Nephron progenitor cell (in vitro differentiated cells): Measurements from ENCODE around the gene PDE6G.

Source experiments
- DNase-seq: peaks from one replicate; pipeline ENCODE4 v3.0.0; 2021
- H3K27ac Mint-ChIP-seq: 2 replicates; pipeline ENCODE4 v1.8.0; 2021; ENCODE audit warnings: mild to moderate bottlenecking, moderate library complexity, mixed read lengths
- H3K27me3 Mint-ChIP-seq: 2 replicates; pipeline ENCODE4 v1.8.0; 2021; ENCODE audit warnings: mild to moderate bottlenecking, low read depth, mixed read lengths; ENCODE audit not compliant: poor library complexity
- H3K36me3 Mint-ChIP-seq: 2 replicates; pipeline ENCODE4 v1.8.0; 2021; ENCODE audit warnings: low read depth, mixed read lengths
- H3K4me1 Mint-ChIP-seq: 2 replicates; pipeline ENCODE4 v1.8.0; 2021; ENCODE audit warnings: mixed read lengths
- H3K4me3 Mint-ChIP-seq: 2 replicates; pipeline ENCODE4 v1.8.0; 2021; ENCODE audit warnings: mild to moderate bottlenecking, moderate library complexity, mixed read lengths
- H3K9me3 Mint-ChIP-seq: 2 replicates; pipeline ENCODE4 v1.8.0; 2021; ENCODE audit warnings: mild to moderate bottlenecking, moderate library complexity, mixed read lengths
- CTCF ChIP-seq: fragments of 200-600 bp; sonication (generic); IDR thresholded peaks from 2 replicates; pipeline ENCODE4 v1.5.0; 2021; ENCODE audit warnings: antibody characterized with exemption

PDE6G gene

GRCh38 chr17:81636505-81637288 is 19.6 kb downstream of the PDE6G start, which contains the start of the genes NPLOC4 and TSPAN10:
Gene NPLOC4 (minus strand): TSS chr17:81637112. CDS start chr17:81636930, 182 bp downstream.
Gene TSPAN10 (plus strand): TSS chr17:81637196. CDS start chr17:81642413, 5,217 bp downstream.
- no peaks in the 10 kb centered on the region for H3K9me3 Mint-ChIP-seq
- H3K4me1 Mint-ChIP-seq = peaks cover 35% of the 10 kb centered on the region
- H3K4me3 Mint-ChIP-seq = peak within 1 kb of the TSS; percentile 94
- peak within 1 kb of the TSS; percentile 93 for H3K27ac Mint-ChIP-seq
- peaks cover 8% of the 10 kb centered on the region for H3K36me3 Mint-ChIP-seq
- peak; percentile 94 for DNase-seq
- H3K27me3 Mint-ChIP-seq = peaks cover 3% of the 10 kb centered on the region
- no peak for TF ChIP-seq CTCF

GRCh38 chr17:81635973-81636504 is 20.3 kb downstream of the PDE6G start:
- H3K9me3 Mint-ChIP-seq = no peaks in the 10 kb centered on the region
- peaks cover 3% of the 10 kb centered on the region for H3K27me3 Mint-ChIP-seq
- peak overlapping the region; percentile 93 for H3K27ac Mint-ChIP-seq
- DNase-seq = no peak
- peak overlapping the region; percentile 94 for H3K4me3 Mint-ChIP-seq
- H3K4me1 Mint-ChIP-seq = peaks cover 31% of the 10 kb centered on the region
- peaks cover 13% of the 10 kb centered on the region for H3K36me3 Mint-ChIP-seq
- no peak for TF ChIP-seq CTCF

- peak overlapping the region; percentile 94 for H3K4me3 Mint-ChIP-seq
- H3K36me3 Mint-ChIP-seq = peaks cover 14% of the 10 kb centered on the region
- peak overlapping the region; percentile 93 for H3K27ac Mint-ChIP-seq
- peaks cover 31% of the 10 kb centered on the region for H3K4me1 Mint-ChIP-seq
- H3K9me3 Mint-ChIP-seq = no peaks in the 10 kb centered on the region
- no peak for DNase-seq
- peaks cover 3% of the 10 kb centered on the region for H3K27me3 Mint-ChIP-seq
- TF ChIP-seq CTCF = no peak
Observed at GRCh38 chr17:81635431-81635830, 20.9 kb downstream of the PDE6G start.

GRCh38 chr17:81631482-81631881 is 24.9 kb downstream of the PDE6G start:
- Mint-ChIP-seq H3K9me3 (peaks cover under 1% of the 10 kb centered on the region), H3K36me3 (peaks cover 52% of the 10 kb centered on the region), H3K27me3 (peaks cover 3% of the 10 kb centered on the region), H3K4me1 (peaks cover 15% of the 10 kb centered on the region), H3K27ac (peak overlapping the region; percentile 60), H3K4me3 (no peak overlapping the region)
- DNase-seq = no peak
- no peak for TF ChIP-seq CTCF

GRCh38 chr17:81630274-81630673 is 26.1 kb downstream of the PDE6G start:
- H3K27ac Mint-ChIP-seq = peak overlapping the region; percentile 36
- H3K4me3 Mint-ChIP-seq = no peak overlapping the region

More at GRCh38 chr17:81630274-81630673, 26.1 kb downstream of the PDE6G start:
- TF ChIP-seq CTCF = no peak
- Mint-ChIP-seq H3K36me3 (peaks cover 64% of the 10 kb centered on the region), H3K27me3 (no peaks in the 10 kb centered on the region), H3K4me1 (peaks cover 3% of the 10 kb centered on the region), H3K9me3 (peaks cover 10% of the 10 kb centered on the region)
- no peak for DNase-seq
